HG03196 (cell line): Measurements from ENCODE around the gene RYR2.

ENCODE experiments used
- ATAC-seq: cut with Tn5 transposase; IDR thresholded peaks from one replicate; pipeline ENCODE4 v1.9.1; 2021; ENCODE audit not compliant: unreplicated experiment

Gene RYR2

DNA sequence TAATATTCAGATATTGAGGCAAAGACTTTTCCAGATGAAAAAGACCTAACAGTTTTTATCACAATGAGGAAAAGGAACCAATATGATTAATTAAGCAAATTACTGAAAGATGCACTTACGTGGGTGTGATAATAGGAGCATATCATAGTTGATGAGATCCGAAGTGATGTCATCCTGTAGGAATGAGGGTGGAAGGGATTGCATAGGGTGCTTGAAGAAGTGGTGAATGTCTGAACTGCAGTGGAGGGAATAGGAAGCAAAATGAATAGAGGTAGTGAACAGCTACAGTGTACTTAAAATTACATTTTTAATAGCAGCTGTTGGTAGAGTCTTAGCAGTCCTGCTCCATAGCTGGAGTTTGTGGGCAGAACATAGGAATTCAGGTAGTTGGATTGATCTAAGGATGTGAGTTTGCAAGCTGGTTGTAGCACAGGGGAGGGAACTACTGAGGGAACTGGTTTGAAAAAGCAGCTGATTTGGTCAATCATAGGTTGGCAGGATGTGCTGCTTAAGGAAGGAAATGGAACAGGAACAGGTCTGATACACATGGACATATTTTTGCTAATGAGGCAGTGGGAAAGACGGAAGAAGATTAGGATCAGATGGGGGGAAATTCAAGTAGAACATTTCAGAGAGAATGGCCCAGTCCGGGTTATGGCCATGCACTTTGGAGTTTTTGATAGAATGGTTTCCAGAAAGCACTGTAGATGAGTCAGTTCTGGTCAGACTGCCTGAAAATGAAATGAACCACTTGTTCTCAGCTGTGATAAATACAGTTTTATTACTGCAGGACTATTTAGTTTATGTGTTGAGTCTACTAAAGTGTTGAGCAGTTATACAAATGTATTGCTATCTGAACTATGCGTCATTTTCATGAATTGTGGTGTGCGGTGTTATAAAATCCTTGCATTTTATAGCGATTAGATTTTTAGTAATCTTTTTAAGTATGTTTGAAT, 155.8 kb downstream of the RYR2 start:
- no peak for ATAC-seq

- no peak for ATAC-seq
Measured at GRCh38 chr1:237199026-237199425, 157.0 kb downstream of the RYR2 start.

DNA sequence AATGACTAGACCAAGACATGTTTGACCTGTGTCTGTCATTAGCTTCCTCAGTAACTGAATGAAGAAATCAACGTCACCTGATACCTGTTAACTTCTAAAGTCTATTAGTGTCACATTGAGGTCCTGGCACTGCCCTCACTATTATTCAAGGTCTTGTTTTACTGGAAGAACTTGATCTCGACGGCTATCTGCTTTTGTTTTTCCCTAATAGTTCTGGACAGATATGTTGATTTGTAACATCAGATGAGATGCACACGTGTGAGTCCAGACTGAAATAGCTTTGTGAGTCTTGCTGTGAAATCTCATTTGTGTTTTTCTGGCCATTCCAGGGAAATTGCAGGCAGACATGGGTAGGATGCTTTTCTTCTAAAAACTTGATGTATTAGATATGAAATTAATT, 159.2 kb downstream of the RYR2 start:
- no peak for ATAC-seq

GRCh38 chr1:237204841-237205240, 162.9 kb downstream of the RYR2 start:
- ATAC-seq: no peak

DNA sequence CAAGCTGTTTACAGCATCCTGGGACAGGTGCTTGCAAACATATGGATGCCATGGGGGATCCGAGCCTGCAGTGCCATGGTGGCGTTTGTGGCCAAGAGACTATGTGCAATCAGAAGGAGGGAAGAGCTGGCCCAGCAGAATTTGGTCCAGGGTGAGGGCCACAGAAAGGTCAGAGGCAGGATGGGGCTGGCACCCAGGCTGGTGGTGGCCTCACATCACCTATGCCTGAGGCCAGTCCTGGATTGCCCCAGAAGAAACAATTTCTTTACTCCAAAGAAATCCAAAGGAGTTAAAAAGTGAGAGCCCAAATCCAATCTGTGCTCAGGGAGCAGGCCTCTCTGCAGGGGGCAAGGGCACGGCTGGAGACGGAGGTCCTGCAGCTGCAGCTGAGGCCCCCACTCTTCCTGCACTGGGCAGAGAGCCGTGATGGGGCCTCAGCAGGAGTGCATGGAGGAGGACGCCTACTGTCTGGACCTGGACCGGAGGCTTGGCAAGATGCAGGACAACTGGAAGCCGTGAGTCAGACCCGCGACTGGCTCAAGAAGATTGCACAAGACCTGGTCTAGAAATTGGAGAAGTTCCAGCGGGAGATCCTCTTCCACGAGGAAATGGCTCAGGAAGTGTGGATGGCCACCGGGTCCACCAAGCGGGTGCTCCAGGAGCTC, 163.5 kb downstream of the RYR2 start:
- no peak for ATAC-seq

GRCh38 chr1:237206065-237206414, 164.1 kb downstream of the RYR2 start:
- no peak for ATAC-seq

DNA sequence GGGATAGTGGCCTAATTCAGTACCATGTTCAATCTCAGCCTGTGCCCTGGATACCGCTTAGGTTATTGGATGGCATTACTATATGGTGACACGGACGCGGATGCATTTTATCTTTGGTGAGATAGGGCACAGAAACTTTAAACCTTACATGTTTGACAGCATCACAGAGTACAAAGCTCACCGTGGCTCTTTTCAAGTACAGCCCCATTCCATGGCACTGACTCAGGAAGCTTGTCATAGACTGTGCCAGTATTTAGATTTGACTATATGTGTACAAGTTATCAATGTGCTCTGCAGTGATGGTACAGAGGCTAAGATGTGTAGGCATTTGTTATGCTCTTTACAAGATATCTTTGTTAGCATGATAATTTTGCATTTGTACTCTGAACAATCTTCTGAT, 169.0 kb downstream of the RYR2 start:
- ATAC-seq: no peak

DNA sequence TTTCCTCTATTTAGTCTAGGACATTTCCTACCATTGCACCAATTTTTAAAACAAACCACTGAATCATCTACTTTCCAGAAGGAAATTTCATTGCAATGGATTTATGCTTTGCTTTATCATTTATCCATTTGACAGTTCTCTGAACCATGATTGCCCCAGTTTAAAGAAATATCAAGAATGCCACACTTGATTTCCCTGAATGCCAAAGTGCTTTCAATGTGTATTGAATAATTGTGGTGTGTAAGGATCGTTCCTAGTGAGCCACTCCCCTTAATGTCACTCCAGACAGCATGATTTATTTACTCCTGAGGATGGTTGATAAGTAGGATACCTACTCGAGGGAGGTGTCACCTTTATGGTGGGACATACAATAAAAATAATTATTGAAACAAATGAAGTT, 169.6 kb downstream of the RYR2 start:
- ATAC-seq: no peak

GRCh38 chr1:237219751-237220642, 178.0 kb downstream of the RYR2 start:
- no peak for ATAC-seq

- no peak for ATAC-seq
Measured at GRCh38 chr1:237223419-237223818, 181.4 kb downstream of the RYR2 start.

DNA sequence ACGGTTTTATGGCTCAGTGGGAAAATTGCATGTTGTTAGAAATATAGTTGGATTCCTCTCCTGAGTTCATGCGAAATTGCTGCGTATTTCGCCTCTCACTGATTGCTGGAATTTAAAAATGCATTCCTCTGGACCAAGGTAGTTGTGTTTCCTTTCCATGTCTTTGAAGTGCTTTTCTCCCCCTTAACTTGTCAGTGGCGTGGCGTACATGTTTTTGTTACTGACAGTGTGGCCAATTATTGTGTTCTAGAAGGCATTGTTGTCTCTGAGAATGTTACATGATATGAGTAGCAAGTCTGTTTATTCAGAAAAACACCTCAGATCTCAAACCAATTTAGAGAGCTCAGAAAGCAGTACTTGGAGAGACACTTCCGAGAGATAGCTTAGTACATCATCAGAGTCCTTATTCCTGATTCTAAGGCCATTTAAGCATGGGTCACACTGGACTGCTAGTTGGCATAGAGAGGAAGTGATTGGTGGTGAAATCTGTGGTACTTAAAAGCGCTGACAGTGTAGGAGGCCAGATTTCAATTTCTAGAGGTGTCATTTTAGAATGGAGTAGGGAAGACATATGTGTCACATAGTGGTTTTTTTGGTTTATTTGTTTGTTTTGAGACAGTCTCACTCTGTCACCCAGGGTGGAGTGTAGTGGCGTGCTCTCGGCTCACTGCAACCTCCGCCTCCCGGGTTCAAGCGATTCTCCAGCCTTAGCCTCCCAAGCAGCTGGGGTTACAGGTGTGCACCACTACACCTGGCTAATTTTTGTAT, 184.4 kb downstream of the RYR2 start:
- ATAC-seq: no peak

GRCh38 chr1:237227476-237227875, 185.5 kb downstream of the RYR2 start:
- ATAC-seq: no peak

DNA sequence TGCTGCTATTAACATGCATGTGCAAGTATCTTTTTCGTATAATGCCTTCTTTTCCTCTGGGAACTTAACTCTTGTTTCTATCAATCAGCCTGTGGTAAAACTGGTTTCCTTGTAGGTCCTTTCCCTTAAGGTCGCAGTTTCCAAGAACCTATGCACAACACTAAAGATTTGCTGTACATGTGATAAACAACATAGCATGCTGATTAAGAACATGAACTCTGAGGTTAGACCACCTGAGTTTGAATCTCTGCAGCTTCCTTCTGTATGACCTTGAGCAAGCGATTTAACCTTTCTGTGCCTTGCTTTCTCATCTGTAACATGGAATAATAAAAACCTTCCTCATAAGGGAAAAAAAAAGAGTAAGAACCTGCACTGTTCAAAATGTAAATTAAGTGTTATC, 186.4 kb downstream of the RYR2 start:
- ATAC-seq: no peak

- ATAC-seq: no peak
Measured at GRCh38 chr1:237229333-237229732, 187.3 kb downstream of the RYR2 start.

DNA sequence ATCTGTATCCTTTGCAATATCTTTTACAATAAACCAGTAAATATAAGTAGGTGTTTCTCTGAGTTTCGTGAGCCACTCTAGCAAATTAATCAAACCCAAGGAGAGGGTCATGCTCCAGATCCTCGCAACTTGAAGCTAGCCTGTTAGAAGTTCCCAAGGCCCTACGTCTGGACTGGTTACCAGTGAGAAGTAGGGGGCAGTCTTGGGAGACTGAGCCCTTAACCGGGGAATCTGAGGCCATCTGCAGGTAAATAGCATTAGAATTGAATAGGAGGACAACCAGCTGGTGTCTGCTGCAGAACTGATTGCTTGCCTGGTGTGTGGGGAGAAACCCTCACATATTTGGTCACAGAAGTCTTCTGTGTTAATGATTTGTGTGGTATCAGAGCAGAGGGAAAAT, 190.5 kb downstream of the RYR2 start:
- ATAC-seq: no peak

GRCh38 chr1:237235091-237235490, 193.1 kb downstream of the RYR2 start:
- no peak for ATAC-seq

- ATAC-seq: no peak
Measured at GRCh38 chr1:237237721-237238120, 195.7 kb downstream of the RYR2 start.

GRCh38 chr1:237239248-237239647, 197.3 kb downstream of the RYR2 start:
- no peak for ATAC-seq

DNA sequence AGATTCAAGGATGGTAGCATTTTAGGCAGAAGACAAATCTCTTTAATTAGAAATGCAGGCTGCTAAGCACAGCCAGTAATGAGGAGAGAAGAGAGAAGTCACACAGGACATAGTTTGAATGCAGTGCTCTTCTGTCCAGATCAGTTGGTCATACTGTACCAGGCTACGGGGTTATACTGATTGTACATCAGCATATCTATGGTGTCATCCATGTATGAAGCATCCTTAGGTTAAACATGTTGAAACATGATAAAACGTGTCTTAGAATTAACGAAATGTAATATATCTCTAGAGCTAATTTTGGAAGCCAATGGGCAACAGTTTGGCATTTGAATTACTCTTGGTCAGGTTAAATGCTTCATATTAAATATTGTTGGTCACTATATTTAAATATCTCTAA, 199.1 kb downstream of the RYR2 start:
- no peak for ATAC-seq

DNA sequence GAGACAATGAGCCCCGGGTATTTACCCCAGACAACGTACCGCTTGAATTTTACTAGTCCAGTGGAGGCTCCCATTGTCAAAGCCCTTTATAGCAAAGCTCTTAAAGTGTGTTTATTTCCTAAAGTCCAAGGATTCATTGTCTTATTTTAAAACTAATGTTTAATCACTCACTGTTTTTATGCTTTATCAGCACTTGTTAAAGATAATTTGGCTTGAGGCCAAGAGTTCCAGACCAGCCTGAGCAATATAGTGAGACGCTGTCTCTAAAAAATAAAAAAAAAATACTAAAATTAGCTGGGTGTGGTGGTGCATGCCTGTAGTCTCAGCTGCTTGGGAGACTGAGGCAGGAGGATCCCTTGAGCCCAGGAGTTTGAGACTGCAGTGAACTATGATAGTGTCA, 202.8 kb downstream of the RYR2 start:
- no peak for ATAC-seq

GRCh38 chr1:237247442-237247841, 205.5 kb downstream of the RYR2 start:
- no peak for ATAC-seq
